ENCODE data around the gene CNNM1. TPM values are rescaled to one million over a fixed set of nuclear protein-coding genes. Genes with fewer than 3 reads are reported as not detected.
A peak's percentile ranks its signal among the peaks of the same experiment; 100 is the strongest.

Gene CNNM1
- total RNA-seq, 1 experiment from 2014 or later = not detected

GRCh38 chr10:99290306-99290705, 38.9 kb upstream of the CNNM1 start:
- TF ChIP-seq CTCF (IDR thresholded peaks at IDR 0.05; ENCODE audit: unreplicated experiment) = no peak
- DNase-seq (ENCODE audit: unreplicated experiment) = no peak
- no TSS peak for BruUV-seq (replicated peaks)
- Mint-ChIP-seq H3K9me3 (ENCODE audit: unreplicated experiment) (no peaks in the 10 kb centered on the region), H3K4me1 (ENCODE audit: insufficient read depth, unreplicated experiment) (no peaks in the 10 kb centered on the region), H3K4me3 (ENCODE audit: unreplicated experiment) (no peak overlapping the region), H3K27ac (ENCODE audit: low read depth, unreplicated experiment) (no peak overlapping the region), H3K36me3 (ENCODE audit: insufficient read depth, unreplicated experiment) (no peaks in the 10 kb centered on the region), H3K27me3 (ENCODE audit: insufficient read depth, unreplicated experiment) (no peaks in the 10 kb centered on the region)
- ChIA-PET POLR2A (interaction anchor here (0.6 kb wide), 1 partner anchor 116 kb away, joined by 3 read pairs; no protein-coding TSS in a partner anchor), CTCF (interaction anchor here (0.7 to 2.7 kb wide), 3 partner anchors 11 to 542 kb away, joined by 3 to 15 read pairs (median 4); no protein-coding TSS in a partner anchor)
- intact Hi-C loops (cut with micrococcal nuclease) = no loop called here

GRCh38 chr10:99292159-99292558, 37.0 kb upstream of the CNNM1 start:
- Mint-ChIP-seq H3K4me1 (ENCODE audit: insufficient read depth, unreplicated experiment) (no peaks in the 10 kb centered on the region), H3K9me3 (ENCODE audit: unreplicated experiment) (no peaks in the 10 kb centered on the region), H3K4me3 (ENCODE audit: unreplicated experiment) (no peak overlapping the region), H3K36me3 (ENCODE audit: insufficient read depth, unreplicated experiment) (no peaks in the 10 kb centered on the region), H3K27me3 (ENCODE audit: insufficient read depth, unreplicated experiment) (no peaks in the 10 kb centered on the region), H3K27ac (ENCODE audit: low read depth, unreplicated experiment) (no peak overlapping the region)
- intact Hi-C loops (cut with micrococcal nuclease) = no loop called here
- ChIA-PET CTCF (interaction anchor here (0.6 kb wide), 1 partner anchor 500 kb away, joined by 3 read pairs; no protein-coding TSS in a partner anchor), POLR2A (no interaction called here)
- no peak for TF ChIP-seq CTCF (IDR thresholded peaks at IDR 0.05; ENCODE audit: unreplicated experiment)
- peak; percentile 27 for DNase-seq (ENCODE audit: unreplicated experiment)
- no TSS peak for BruUV-seq (replicated peaks)

- BruUV-seq (replicated peaks) = no TSS peak
- no peak for TF ChIP-seq CTCF (IDR thresholded peaks at IDR 0.05; ENCODE audit: unreplicated experiment)
- intact Hi-C loops (cut with micrococcal nuclease) = no loop called here
- H3K4me1 Mint-ChIP-seq (ENCODE audit: insufficient read depth, unreplicated experiment) = no peaks in the 10 kb centered on the region
- CTCF ChIA-PET = interaction anchor here (0.6 to 1.1 kb wide), 2 partner anchors 8 to 265 kb away, joined by 3 read pairs; no protein-coding TSS in a partner anchor
- no peak overlapping the region for H3K27ac Mint-ChIP-seq (ENCODE audit: low read depth, unreplicated experiment)
- no peak for DNase-seq (ENCODE audit: unreplicated experiment)
- no peaks in the 10 kb centered on the region for H3K36me3 Mint-ChIP-seq (ENCODE audit: insufficient read depth, unreplicated experiment)
- H3K4me3 Mint-ChIP-seq (ENCODE audit: unreplicated experiment) = no peak overlapping the region
- POLR2A ChIA-PET = no interaction called here
- no peaks in the 10 kb centered on the region for H3K27me3 Mint-ChIP-seq (ENCODE audit: insufficient read depth, unreplicated experiment)
- H3K9me3 Mint-ChIP-seq (ENCODE audit: unreplicated experiment) = no peaks in the 10 kb centered on the region
These were observed 32.6 kb upstream of the CNNM1 start for GRCh38 chr10:99296605-99297004.

- CTCF ChIA-PET = interaction anchor here (0.5 to 1.1 kb wide), 2 partner anchors 7 to 62 kb away, joined by 3 read pairs; partner anchors contain the start of gene HPSE2
- H3K27me3 Mint-ChIP-seq (ENCODE audit: insufficient read depth, unreplicated experiment) = no peaks in the 10 kb centered on the region
- H3K27ac Mint-ChIP-seq (ENCODE audit: low read depth, unreplicated experiment) = no peak overlapping the region
- H3K4me1 Mint-ChIP-seq (ENCODE audit: insufficient read depth, unreplicated experiment) = no peaks in the 10 kb centered on the region
- DNase-seq (ENCODE audit: unreplicated experiment) = no peak
- H3K36me3 Mint-ChIP-seq (ENCODE audit: insufficient read depth, unreplicated experiment) = no peaks in the 10 kb centered on the region
- BruUV-seq (replicated peaks) = no TSS peak
- intact Hi-C loops (cut with micrococcal nuclease) = no loop called here
- no peak overlapping the region for H3K4me3 Mint-ChIP-seq (ENCODE audit: unreplicated experiment)
- H3K9me3 Mint-ChIP-seq (ENCODE audit: unreplicated experiment) = no peaks in the 10 kb centered on the region
- no peak for TF ChIP-seq CTCF (IDR thresholded peaks at IDR 0.05; ENCODE audit: unreplicated experiment)
- POLR2A ChIA-PET = no interaction called here
These were observed 32.1 kb upstream of the CNNM1 start for GRCh38 chr10:99297033-99297432.
